Activated T-helper 1 cell treated with Interleukin-2 at 50 U/mL for 16 hours (primary cell): ENCODE data around the gene NKPD1.

Experiments used
- DNase-seq: peaks from one replicate; pipeline ENCODE4 v3.0.0-alpha.2; 2020; ENCODE audit warnings: low read depth

Gene NKPD1

GRCh38 chr19:45117671-45118070 lies 43.1 kb downstream of the NKPD1 start:
- DNase-seq = no peak

- no peak for DNase-seq
Measured at GRCh38 chr19:45117167-45117594, 43.6 kb downstream of the NKPD1 start.

GRCh38 chr19:45115809-45116615 lies 44.8 kb downstream of the NKPD1 start:
- DNase-seq = no peak

- no peak for DNase-seq
Measured at GRCh38 chr19:45114116-45114515, 46.7 kb downstream of the NKPD1 start.

GRCh38 chr19:45113628-45114027 lies 47.2 kb downstream of the NKPD1 start:
- no peak for DNase-seq

- DNase-seq = no peak
Measured at GRCh38 chr19:45112111-45112827, 48.5 kb downstream of the NKPD1 start.
